NCI-H128 (cell line): ENCODE data around the gene EVA1A.

Source experiments
- DNase-seq: peaks from one replicate; lab custom pipeline; 2025; ENCODE audit not compliant: unreplicated experiment; lab: John Stamatoyannopoulos, UW

EVA1A gene

GRCh38 chr2:75519843-75520242 lies 40.9 kb downstream of the EVA1A start:
- DNase-seq: no peak

- no peak for DNase-seq
These were observed 41.9 kb downstream of the EVA1A start for GRCh38 chr2:75518638-75519465.

- DNase-seq: no peak
These were observed 43.0 kb downstream of the EVA1A start for GRCh38 chr2:75517547-75518230.

GRCh38 chr2:75516378-75517360 lies 44.1 kb downstream of the EVA1A start:
- no peak for DNase-seq

- no peak for DNase-seq
These were observed 45.0 kb downstream of the EVA1A start for GRCh38 chr2:75515584-75516368.

- no peak for DNase-seq
These were observed 47.0 kb downstream of the EVA1A start for GRCh38 chr2:75513616-75514170.

- no peak for DNase-seq
These were observed 48.1 kb downstream of the EVA1A start for GRCh38 chr2:75512455-75513212.

GRCh38 chr2:75506101-75506697 lies 54.5 kb downstream of the EVA1A start:
- DNase-seq: no peak

- no peak for DNase-seq
These were observed 55.7 kb downstream of the EVA1A start for GRCh38 chr2:75505012-75505411.

- DNase-seq: no peak
These were observed 57.6 kb downstream of the EVA1A start for GRCh38 chr2:75503048-75503607.

- DNase-seq: no peak
These were observed 60.1 kb downstream of the EVA1A start for GRCh38 chr2:75500633-75501032.

- DNase-seq: no peak
These were observed 61.2 kb downstream of the EVA1A start for GRCh38 chr2:75499534-75499933.

GRCh38 chr2:75498907-75499306 lies 61.8 kb downstream of the EVA1A start:
- DNase-seq: no peak

GRCh38 chr2:75497256-75497655 lies 63.5 kb downstream of the EVA1A start:
- DNase-seq: no peak

GRCh38 chr2:75495862-75496261 lies 64.9 kb downstream of the EVA1A start:
- DNase-seq: no peak

GRCh38 chr2:75494137-75494769 lies 66.5 kb downstream of the EVA1A start:
- no peak for DNase-seq

GRCh38 chr2:75493230-75493629 lies 67.5 kb downstream of the EVA1A start:
- DNase-seq: no peak

- no peak for DNase-seq
These were observed 69.5 kb downstream of the EVA1A start for GRCh38 chr2:75491129-75491753.
